ENCODE data around the gene WNK1.
"Not testable (repeated sequence)": the region's sequence is repeated elsewhere in the genome, so short reads cannot be mapped to it uniquely, and the experiment has no call there.

WNK1 gene

GRCh38 chr12:817941-818600 is 65.7 kb downstream of the WNK1 start:
- no peak for DNase-seq (ENCODE audit: low spot score)

- DNase-seq (ENCODE audit: low spot score), result no peak
Measured at GRCh38 chr12:818733-819132, 66.4 kb downstream of the WNK1 start.

GRCh38 chr12:820336-820735 is 68.0 kb downstream of the WNK1 start:
- DNase-seq (ENCODE audit: low spot score), result no peak

- no peak for DNase-seq (ENCODE audit: low spot score)
Measured at GRCh38 chr12:823028-823698, 70.8 kb downstream of the WNK1 start.

- no peak for DNase-seq (ENCODE audit: low spot score)
Measured at GRCh38 chr12:826331-826730, 74.0 kb downstream of the WNK1 start.

DNA sequence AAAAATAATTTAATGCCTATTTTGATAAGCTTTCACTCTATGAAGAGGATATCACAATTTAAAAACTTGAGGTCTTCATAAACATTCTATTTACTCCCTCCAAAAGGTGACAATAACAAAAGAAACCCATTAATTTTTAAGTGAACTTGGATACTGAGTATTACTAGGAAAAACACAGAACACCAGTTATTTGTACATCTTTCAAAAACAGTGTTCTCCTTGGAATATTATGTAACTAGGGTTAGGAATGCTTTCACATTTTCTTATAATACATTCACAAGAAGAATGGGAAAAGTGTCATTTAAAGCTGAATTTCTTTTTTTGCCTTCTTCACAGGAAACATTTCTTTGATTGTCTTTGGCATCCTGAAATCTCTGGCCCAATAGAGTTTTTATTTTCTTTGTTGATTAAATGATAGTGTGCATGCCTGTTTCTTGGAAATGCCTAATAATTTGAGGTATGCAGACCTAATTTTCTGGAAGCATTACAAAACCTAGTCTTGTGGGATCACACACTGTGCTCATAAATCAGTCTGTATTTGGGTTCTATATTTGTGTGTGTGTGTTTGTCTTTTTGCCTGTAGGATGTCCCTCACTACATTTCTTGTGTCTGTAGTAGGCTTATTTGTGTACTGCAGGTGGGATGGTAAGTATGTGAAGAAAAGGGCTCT is 76.5 kb downstream of the WNK1 start:
- no peak for DNase-seq (ENCODE audit: low spot score)

- DNase-seq (ENCODE audit: low spot score), result no peak
Measured at GRCh38 chr12:830111-830867, 77.9 kb downstream of the WNK1 start.

- no peak for DNase-seq (ENCODE audit: low spot score)
Measured at GRCh38 chr12:835754-836518, 83.6 kb downstream of the WNK1 start.

DNA sequence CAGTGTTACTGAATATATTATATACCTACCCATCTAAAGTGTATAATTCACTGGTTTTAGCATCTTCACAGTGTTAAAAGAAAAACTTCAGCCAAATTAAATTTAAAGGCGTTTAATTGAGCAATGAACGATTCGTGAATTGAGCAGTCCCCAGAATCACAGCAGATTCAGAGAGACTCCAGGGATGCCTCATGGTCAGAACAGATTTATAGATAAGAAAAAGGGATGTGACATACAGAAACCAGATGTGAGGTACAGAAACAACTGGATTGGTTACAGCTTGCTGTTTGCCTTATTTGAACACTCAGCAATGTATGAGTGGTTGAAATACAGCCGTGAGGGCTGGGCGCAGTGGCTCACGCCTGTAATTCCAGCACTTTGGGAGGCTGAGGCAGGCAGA is 84.6 kb downstream of the WNK1 start:
- DNase-seq (ENCODE audit: low spot score), result no peak

GRCh38 chr12:837548-837947 is 85.2 kb downstream of the WNK1 start:
- DNase-seq (ENCODE audit: low spot score), result no peak

DNA sequence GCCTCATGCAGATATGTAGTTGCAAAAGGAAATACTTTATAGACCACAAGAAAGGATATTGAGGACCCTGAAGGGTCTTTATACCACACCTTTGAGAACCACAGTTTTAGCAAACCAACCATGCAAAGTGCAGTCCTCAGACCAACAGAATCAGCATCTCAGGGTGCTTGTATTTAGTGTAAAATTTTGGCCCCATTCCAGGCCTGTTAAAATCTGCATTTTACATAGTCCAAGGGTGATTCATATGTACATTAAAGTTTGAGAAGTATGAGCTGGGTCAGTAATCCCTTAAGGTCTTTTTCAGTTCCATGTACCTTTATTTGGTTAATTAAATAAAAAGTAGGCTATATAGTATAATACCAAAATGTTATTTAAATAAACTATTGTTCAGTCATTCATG is 91.2 kb downstream of the WNK1 start:
- DNase-seq (ENCODE audit: low spot score), result no peak

- DNase-seq (ENCODE audit: low spot score), result no peak
Measured at GRCh38 chr12:846421-846820, 94.0 kb downstream of the WNK1 start.

DNA sequence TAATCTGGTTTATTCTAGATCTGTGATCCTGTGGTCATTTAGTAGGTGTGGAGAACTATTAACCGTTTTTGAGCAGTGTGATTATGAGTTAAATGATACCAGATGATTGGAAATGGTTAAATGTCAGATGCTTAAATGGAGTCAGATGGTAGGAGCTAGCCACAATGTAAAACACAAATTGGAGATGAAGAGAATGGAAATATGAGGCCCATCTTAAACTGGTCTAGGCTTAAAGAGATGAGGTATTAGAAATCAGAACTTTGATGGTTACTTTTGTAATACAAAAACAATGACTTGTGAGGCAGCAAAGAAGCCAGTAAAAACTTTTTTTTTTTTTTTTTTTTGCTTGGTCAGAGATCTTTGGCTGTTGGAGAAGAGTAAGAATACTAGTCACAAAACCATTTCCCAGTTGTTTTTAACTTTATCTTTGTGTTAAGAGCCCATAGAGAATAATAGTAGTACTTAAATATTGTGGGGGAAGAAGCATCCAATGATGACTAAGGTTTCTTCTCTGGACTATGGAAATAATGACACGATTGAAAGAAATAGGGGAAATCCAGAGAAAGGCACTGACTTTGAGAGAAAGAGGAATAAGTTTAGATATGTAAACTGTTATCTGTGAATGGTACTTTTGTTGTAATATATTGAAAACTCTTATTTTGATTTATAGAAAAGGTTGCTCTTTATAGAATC is 95.9 kb downstream of the WNK1 start:
- DNase-seq (ENCODE audit: low spot score), result no peak

GRCh38 chr12:848882-849527 is 96.6 kb downstream of the WNK1 start:
- no peak for DNase-seq (ENCODE audit: low spot score)

GRCh38 chr12:849733-850437 is 97.5 kb downstream of the WNK1 start:
- DNase-seq (ENCODE audit: low spot score), result not testable (repeated sequence)

GRCh38 chr12:851343-851742 is 99.0 kb downstream of the WNK1 start:
- no peak for DNase-seq (ENCODE audit: low spot score)

- peak; percentile 39 for DNase-seq (ENCODE audit: low spot score)
Measured at GRCh38 chr12:851913-852312, 99.5 kb downstream of the WNK1 start.

GRCh38 chr12:852864-853263 is 100.5 kb downstream of the WNK1 start:
- no peak for DNase-seq (ENCODE audit: low spot score)

GRCh38 chr12:857611-858010 is 105.2 kb downstream of the WNK1 start:
- DNase-seq (ENCODE audit: low spot score), result no peak

GRCh38 chr12:862303-862911 is 110.0 kb downstream of the WNK1 start:
- no peak for DNase-seq (ENCODE audit: low spot score)

Measured in LoVo (cell line).